Measurements from ENCODE around the gene SLIT1.
"Not testable (repeated sequence)": the region's sequence is repeated elsewhere in the genome, so short reads cannot be mapped to it uniquely, and the experiment has no call there.

SLIT1 gene

GRCh38 chr10:97038688-97039087 lies 147.1 kb downstream of the SLIT1 start:
- no peak for DNase-seq

GRCh38 chr10:97037365-97038361 lies 148.1 kb downstream of the SLIT1 start:
- peak; percentile 90 for DNase-seq

GRCh38 chr10:97034958-97035769 lies 150.6 kb downstream of the SLIT1 start:
- no peak for DNase-seq

GRCh38 chr10:97034301-97034700 lies 151.5 kb downstream of the SLIT1 start:
- no peak for DNase-seq

GRCh38 chr10:97033841-97034240 lies 151.9 kb downstream of the SLIT1 start:
- DNase-seq: not testable (repeated sequence)

- no peak for DNase-seq
Observed at GRCh38 chr10:97032624-97033023, 153.1 kb downstream of the SLIT1 start.

- no peak for DNase-seq
Observed at GRCh38 chr10:97031459-97031858, 154.3 kb downstream of the SLIT1 start.

GRCh38 chr10:97030894-97031293 lies 154.9 kb downstream of the SLIT1 start:
- no peak for DNase-seq

GRCh38 chr10:97029271-97029670 lies 156.5 kb downstream of the SLIT1 start:
- DNase-seq: no peak

GRCh38 chr10:97028832-97029178 lies 157.0 kb downstream of the SLIT1 start:
- DNase-seq: no peak

- DNase-seq: no peak
Observed at GRCh38 chr10:97028126-97028831, 157.5 kb downstream of the SLIT1 start.

- peak; percentile 68 for DNase-seq
Observed at GRCh38 chr10:97025613-97026242, 160.0 kb downstream of the SLIT1 start.

GRCh38 chr10:97024168-97025073 lies 161.3 kb downstream of the SLIT1 start:
- peak; percentile 42 for DNase-seq

GRCh38 chr10:97023401-97024167 lies 162.2 kb downstream of the SLIT1 start:
- DNase-seq: no peak

- DNase-seq: no peak
Observed at GRCh38 chr10:97022616-97023015, 163.1 kb downstream of the SLIT1 start.

GRCh38 chr10:97020452-97021400 lies 165.0 kb downstream of the SLIT1 start:
- no peak for DNase-seq

- no peak for DNase-seq
Observed at GRCh38 chr10:97019213-97019844, 166.4 kb downstream of the SLIT1 start.

- no peak for DNase-seq
Observed at GRCh38 chr10:97018251-97019212, 167.2 kb downstream of the SLIT1 start.

All from DMS53 (cell line).